ENCODE results near the gene VPS25. TPM values are rescaled to one million over a fixed set of nuclear protein-coding genes. Genes with fewer than 3 reads are reported as not detected.
"Not testable (repeated sequence)": the region's sequence is repeated elsewhere in the genome, so short reads cannot be mapped to it uniquely, and the experiment has no call there.

Gene VPS25
- polyA plus RNA-seq, 2 of the 4 experiments (the other 2 are of a cell fraction), result 119 to 143 TPM

DNA sequence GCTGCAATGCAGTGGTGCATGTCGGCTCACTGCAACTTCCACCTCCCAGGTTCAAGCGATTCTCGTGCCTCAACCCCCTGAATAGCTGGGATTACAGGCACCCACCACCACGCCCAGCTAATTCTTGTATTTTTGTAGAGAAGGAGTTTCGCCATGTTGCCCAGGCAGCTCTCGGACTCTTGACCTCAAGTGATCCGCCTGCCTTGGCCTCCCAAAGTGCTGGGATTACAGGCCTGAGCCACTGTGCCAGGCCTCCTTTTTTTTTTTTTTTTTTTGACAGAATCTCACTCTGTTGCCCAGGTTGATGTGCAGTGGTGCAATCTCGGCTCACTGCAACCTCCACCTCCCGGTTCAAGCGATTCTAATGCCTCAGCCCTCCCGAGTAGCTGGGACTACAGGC, 30.3 kb upstream of the VPS25 start:
- POLR2A ChIA-PET; H3K9me3 ChIP-seq; DNase-seq (ENCODE audit: low read depth in 1 of 2, low spot score in 1 of 2); H3K4me2 ChIP-seq; FAIRE-seq; H3K27ac ChIP-seq; H3K4me1 ChIP-seq; H3K4me3 ChIP-seq; ATAC-seq: not testable (repeated sequence)
- CTCF ChIA-PET, result interaction anchor here (0.6 to 2.3 kb wide), 13 partner anchors 11 to 165 kb away, joined by 3 to 10 read pairs (median 6); partner anchors contain the start of genes BECN1, PSMC3IP and RAMP2
- WGBS (ENCODE audit: missing lambda C conversion rate), result 94% methylated on average over 11 of the region's 11 CpGs

DNA sequence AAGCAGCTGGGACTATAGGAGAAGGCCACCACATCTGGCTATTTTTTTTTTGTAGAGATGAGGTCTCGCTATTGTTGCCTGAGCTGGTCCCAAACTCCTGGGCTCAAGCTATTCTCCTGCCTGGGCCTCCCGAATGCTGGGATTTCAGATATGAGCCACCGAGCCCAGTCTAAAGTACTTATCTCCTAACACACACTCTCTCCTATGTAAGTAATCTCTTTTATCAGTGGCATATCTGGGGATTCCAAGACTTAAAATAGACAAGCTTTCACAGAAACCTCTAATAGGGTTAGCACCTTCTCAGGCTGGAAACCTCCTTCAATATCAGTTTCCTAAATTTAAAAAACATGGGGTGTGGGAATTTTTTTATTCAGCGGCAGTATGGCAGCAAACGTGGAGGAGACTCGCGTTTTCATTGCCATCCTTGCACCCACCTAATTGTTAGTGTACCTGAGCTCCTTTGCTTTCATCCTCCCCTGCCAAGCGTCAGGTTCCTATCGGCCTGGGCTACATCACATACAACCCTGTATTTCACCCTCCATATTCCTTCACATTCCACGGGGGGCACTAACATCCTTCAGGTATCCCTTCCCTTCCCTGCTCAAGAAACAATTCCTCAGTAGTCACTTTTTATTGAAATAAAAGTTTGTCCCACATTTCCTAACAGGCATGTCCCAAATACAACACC, 29.5 kb upstream of the VPS25 start:
- Histone ChIP-seq H3K4me1 (peaks cover 9% of the 10 kb centered on the region; the same call in 2 of the 3 replicates), H3K27ac (peak overlapping the region; percentile 79 to 91), H3K9me3 (peaks cover 7% of the 10 kb centered on the region; the same call in 1 of the 3 replicates), H3K4me2 (peak overlapping the region; percentile 89), H3K4me3 (peak overlapping the region; percentile 55)
- ATAC-seq (peak; percentile 56 to 68), FAIRE-seq (peak; percentile 73), DNase-seq (ENCODE audit: low read depth in 1 of 2, low spot score in 1 of 2) (peak in 1 of 2 experiments; percentile 61)
- 78% methylated on average over 10 of the region's 10 CpGs for WGBS (ENCODE audit: missing lambda C conversion rate)
- CTCF ChIA-PET, result interaction anchor here (0.6 to 2.3 kb wide), 14 partner anchors 12 to 216 kb away, joined by 3 to 10 read pairs (median 6); partner anchors contain the start of genes BECN1, PSMC3IP and RAMP2
- TF ChIP-seq RAD21 (conservative IDR thresholded peaks at IDR 0.05 in 1 of 2, IDR thresholded peaks at IDR 0.05 in 1 of 2) (peak in 1 of 2 experiments; percentile 9; a peak in 1 of 5 replicates), HOXB13 (CRISPR knock-in tag; IDR thresholded peaks at IDR 0.05; ENCODE audit: low read depth) (no peak), KDM1A (IDR thresholded peaks at IDR 0.05; ENCODE audit: low read depth) (no peak), ZNF302 (CRISPR knock-in tag; IDR thresholded peaks at IDR 0.05) (no peak)
- POLR2A ChIA-PET, result interaction anchor here (1.0 kb wide), 1 partner anchor 30 kb away, joined by 5 read pairs; the partner anchor contains the start of gene VPS25

DNA sequence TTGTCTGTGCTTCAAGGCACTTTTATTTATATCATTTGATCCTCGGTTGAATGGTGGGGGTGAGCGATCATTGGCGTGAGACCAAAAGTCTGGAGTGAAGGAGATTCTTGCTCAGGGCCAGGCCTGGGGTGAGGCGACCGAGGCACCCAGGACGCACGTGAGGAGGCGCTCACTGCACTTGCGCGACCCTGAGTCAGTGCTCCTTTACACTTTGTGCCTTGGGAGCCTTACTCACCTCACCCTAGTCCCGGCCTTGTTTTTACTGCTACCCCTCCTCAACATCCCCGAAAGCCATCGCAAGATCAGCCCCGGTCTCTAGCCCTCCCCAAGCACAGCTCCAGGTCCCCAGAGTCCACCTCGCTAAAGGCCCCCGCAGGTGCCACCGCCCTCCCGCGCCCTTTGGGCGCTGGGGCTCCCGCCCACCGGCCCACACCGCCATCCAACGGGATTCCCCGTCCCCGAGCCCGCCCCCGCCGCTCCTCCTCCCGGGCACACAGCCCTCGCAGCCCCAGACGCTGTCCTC, 28.9 kb upstream of the VPS25 start:
- 3% methylated on average over 18 of the region's 32 CpGs for WGBS (ENCODE audit: missing lambda C conversion rate)
- Histone ChIP-seq H3K4me2 (peak overlapping the region; percentile 89), H3K4me3 (peak overlapping the region; percentile 55), H3K27ac (peak overlapping the region; percentile 79 to 91), H3K9me3 (peaks cover 7% of the 10 kb centered on the region; the same call in 1 of the 3 replicates), H3K4me1 (peaks cover 9% of the 10 kb centered on the region; the same call in 2 of the 3 replicates)
- no peak for FAIRE-seq
- ATAC-seq, result peak; percentile 91 to 93
- POLR2A ChIA-PET, result interaction anchor here (1.0 kb wide), 1 partner anchor 29 kb away, joined by 5 read pairs; the partner anchor contains the start of gene VPS25
- CTCF ChIA-PET, result interaction anchor here (1.0 to 2.3 kb wide), 5 partner anchors 12 to 167 kb away, joined by 3 to 10 read pairs (median 9); partner anchors contain the start of genes BECN1 and PSMC3IP
- 0 out of 2 replicates have a peak, but pooled peaks have one; percentile 55 for TF ChIP-seq PHF8 (IDR thresholded peaks at IDR 0.05; ENCODE audit: borderline replicate concordance, low read depth)
- TF ChIP-seq, protein P1, sequence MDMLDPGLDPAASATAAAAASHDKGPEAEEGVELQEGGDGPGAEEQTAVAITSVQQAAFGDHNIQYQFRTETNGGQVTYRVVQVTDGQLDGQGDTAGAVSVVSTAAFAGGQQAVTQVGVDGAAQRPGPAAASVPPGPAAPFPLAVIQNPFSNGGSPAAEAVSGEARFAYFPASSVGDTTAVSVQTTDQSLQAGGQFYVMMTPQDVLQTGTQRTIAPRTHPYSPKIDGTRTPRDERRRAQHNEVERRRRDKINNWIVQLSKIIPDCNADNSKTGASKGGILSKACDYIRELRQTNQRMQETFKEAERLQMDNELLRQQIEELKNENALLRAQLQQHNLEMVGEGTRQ (IDR thresholded peaks at IDR 0.05), result peak; percentile 48
- TF ChIP-seq HDAC2 (IDR thresholded peaks at IDR 0.05), result no peak
- peak; percentile 92 for TF ChIP-seq BHLHE40 (IDR thresholded peaks at IDR 0.05; ENCODE audit: low read depth, low read length)
- TF ChIP-seq, protein P2, sequence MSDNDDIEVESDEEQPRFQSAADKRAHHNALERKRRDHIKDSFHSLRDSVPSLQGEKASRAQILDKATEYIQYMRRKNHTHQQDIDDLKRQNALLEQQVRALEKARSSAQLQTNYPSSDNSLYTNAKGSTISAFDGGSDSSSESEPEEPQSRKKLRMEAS (IDR thresholded peaks at IDR 0.05), result peak; percentile 86
- peak; percentile 80 for DNase-seq (ENCODE audit: low read depth in 1 of 2, low spot score in 1 of 2)

DNA sequence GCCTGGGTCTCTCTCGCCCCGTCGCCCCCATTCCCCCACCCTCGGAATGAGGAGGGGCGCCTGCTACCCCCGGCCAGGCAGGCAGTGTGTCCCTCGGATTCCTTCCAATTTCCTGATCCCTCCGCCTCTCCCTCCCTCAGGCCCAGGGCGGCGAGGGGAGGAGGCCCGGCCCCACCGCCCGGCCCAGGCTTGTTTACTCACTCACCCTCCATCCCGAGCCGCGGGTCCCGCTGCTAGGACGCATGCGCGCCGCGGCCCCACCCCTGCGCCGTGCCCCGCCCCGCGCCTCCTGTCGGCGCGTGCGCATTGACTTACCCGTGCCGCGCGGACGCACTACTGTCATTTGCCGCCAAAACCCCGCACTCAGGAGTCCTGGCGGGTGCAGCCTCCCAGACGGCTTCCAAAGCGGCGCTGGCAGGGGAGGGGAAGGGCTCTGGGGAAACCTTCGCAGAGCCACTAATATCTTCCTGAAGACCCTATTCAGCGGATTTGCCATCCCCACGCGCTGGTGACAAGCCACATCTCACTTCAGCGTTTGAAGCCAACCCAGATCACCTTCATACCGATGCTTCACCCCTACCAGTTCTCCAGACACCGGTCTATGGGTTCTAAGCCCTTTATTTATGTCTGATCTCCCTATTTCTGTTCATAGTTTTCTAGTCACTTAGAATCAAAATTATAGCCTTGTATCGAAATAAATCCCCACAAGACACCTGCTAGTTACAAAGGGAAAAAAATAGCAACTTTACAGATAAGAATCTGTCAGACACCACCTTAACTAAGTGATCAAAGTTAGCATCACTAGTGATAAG, 28.2 kb upstream of the VPS25 start, which contains the start of gene EZH1:
Gene EZH1 (minus strand): TSS at position 235 of the 812 bp plus-strand sequence. CDS start 16,099 bp downstream, outside the sequence.
- Histone ChIP-seq H3K27ac (peak within 1 kb of the TSS; percentile 79 to 91), H3K4me1 (peaks cover 9% of the 10 kb centered on the region; the same call in 2 of the 3 replicates), H3K4me2 (peak within 1 kb of the TSS; percentile 89), H3K9me3 (peaks cover 7% of the 10 kb centered on the region; the same call in 1 of the 3 replicates), H3K4me3 (peak within 1 kb of the TSS; percentile 55)
- POLR2A ChIA-PET, result no interaction called here
- peak; percentile 89 to 95 for ATAC-seq
- DNase-seq (ENCODE audit: low read depth in 1 of 2, low spot score in 1 of 2), result peak; percentile 96 to 100
- WGBS (ENCODE audit: missing lambda C conversion rate), result 22% methylated on average over 22 of the region's 50 CpGs
- CTCF ChIA-PET, result interaction anchor here (0.8 to 2.3 kb wide), 2 partner anchors 13 to 14 kb away, joined by 3 to 6 read pairs; no protein-coding TSS in a partner anchor
- FAIRE-seq, result peak; percentile 28
- TF ChIP-seq HOXB5 (CRISPR knock-in tag; IDR thresholded peaks at IDR 0.05), result peak; percentile 80
- peak; percentile 92 for TF ChIP-seq HOXB13 (CRISPR knock-in tag; IDR thresholded peaks at IDR 0.05; ENCODE audit: low read depth)
- no peak for TF ChIP-seq EHMT2 (IDR thresholded peaks at IDR 0.05; ENCODE audit: low read depth)
- TF ChIP-seq CEBPB (IDR thresholded peaks at IDR 0.05), result no peak
- TF ChIP-seq, protein P3, sequence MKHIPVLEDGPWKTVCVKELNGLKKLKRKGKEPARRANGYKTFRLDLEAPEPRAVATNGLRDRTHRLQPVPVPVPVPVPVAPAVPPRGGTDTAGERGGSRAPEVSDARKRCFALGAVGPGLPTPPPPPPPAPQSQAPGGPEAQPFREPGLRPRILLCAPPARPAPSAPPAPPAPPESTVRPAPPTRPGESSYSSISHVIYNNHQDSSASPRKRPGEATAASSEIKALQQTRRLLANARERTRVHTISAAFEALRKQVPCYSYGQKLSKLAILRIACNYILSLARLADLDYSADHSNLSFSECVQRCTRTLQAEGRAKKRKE (CRISPR knock-in tag; IDR thresholded peaks at IDR 0.05; ENCODE audit: low read depth), result peak; percentile 84; the same call in 1 of the 2 replicates
- TF ChIP-seq, protein P2 (IDR thresholded peaks at IDR 0.05), result peak; percentile 100
- TF ChIP-seq POLR2AphosphoS2 (conservative IDR thresholded peaks at IDR 0.05; ENCODE audit: low read length), result no peak
- TF ChIP-seq, protein P4, sequence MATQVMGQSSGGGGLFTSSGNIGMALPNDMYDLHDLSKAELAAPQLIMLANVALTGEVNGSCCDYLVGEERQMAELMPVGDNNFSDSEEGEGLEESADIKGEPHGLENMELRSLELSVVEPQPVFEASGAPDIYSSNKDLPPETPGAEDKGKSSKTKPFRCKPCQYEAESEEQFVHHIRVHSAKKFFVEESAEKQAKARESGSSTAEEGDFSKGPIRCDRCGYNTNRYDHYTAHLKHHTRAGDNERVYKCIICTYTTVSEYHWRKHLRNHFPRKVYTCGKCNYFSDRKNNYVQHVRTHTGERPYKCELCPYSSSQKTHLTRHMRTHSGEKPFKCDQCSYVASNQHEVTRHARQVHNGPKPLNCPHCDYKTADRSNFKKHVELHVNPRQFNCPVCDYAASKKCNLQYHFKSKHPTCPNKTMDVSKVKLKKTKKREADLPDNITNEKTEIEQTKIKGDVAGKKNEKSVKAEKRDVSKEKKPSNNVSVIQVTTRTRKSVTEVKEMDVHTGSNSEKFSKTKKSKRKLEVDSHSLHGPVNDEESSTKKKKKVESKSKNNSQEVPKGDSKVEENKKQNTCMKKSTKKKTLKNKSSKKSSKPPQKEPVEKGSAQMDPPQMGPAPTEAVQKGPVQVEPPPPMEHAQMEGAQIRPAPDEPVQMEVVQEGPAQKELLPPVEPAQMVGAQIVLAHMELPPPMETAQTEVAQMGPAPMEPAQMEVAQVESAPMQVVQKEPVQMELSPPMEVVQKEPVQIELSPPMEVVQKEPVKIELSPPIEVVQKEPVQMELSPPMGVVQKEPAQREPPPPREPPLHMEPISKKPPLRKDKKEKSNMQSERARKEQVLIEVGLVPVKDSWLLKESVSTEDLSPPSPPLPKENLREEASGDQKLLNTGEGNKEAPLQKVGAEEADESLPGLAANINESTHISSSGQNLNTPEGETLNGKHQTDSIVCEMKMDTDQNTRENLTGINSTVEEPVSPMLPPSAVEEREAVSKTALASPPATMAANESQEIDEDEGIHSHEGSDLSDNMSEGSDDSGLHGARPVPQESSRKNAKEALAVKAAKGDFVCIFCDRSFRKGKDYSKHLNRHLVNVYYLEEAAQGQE (IDR thresholded peaks at IDR 0.05), result no peak
- 0 out of 2 replicates have a peak, but pooled peaks have one; percentile 37 for TF ChIP-seq ZSCAN20 (CRISPR knock-in tag; IDR thresholded peaks at IDR 0.05)

Data from A549 (cell line).